Esophagus squamous epithelium (tissue), 5 donors: Measurements from ENCODE around the gene UBR4. TPM values are rescaled to one million over a fixed set of nuclear protein-coding genes. Genes with fewer than 3 reads are reported as not detected.

Experiments
- DNase-seq: peaks from one replicate; lab custom pipeline; 2025; lab: John Stamatoyannopoulos, UW
- H3K27ac ChIP-seq, 4 donors: fragments of 200-600 bp; sonication (generic); one replicate each; pipeline ENCODE4 v1.5.1; 2016 to 2019; ENCODE audit warnings: mild to moderate bottlenecking in 1 of 4
- H3K27me3 ChIP-seq, 4 donors: fragments of 200-600 bp; sonication (generic); 1 replicate in 3 of 4; 2 replicates in 1 of 4; pipeline versions ENCODE4 v1.5.1 to v1.6.0; 2017 to 2021; ENCODE audit warnings: antibody characterized with exemption in 1 of 4
- H3K36me3 ChIP-seq, 3 donors: fragments of 200-600 bp; sonication (generic); one replicate each; pipeline ENCODE4 v1.5.1; 2016 to 2019
- H3K4me1 ChIP-seq, 3 donors: fragments of 200-600 bp; sonication (generic); one replicate each; pipeline ENCODE4 v1.5.1; 2017 to 2019
- H3K4me3 ChIP-seq, 4 donors: fragments of 200-600 bp; sonication (generic); 1 replicate in 3 of 4; 2 replicates in 1 of 4; pipeline ENCODE4 v1.5.1; 2016 to 2019; ENCODE audit warnings: mild to moderate bottlenecking in 2 of 4, moderate library complexity in 1 of 4
- H3K9me3 ChIP-seq, 3 donors: fragments of 200-600 bp; sonication (generic); one replicate each; pipeline ENCODE4 v1.5.1; 2016 to 2019
- POLR2A ChIP-seq, 4 donors: fragments of 450-650 bp; IDR thresholded peaks; one replicate each; pipeline ENCODE4 v1.6.1; 2017; ENCODE audit warnings: antibody characterized with exemption in 4 of 4, mild to moderate bottlenecking in 4 of 4, moderate library complexity in 3 of 4
- WGBS, 2 donors: methylation state at CpG; one replicate each; pipeline ENCODE4 v1.1.5; 2018; 5-methylcytosine and 5-hydroxymethylcytosine counted together
- intact Hi-C: fragments of 100-400 bp; cut with DNase I; formaldehyde crosslinking; loops from one replicate; pipeline ENCODE4 v1.15.0; 2022
- total RNA-seq, 4 donors: library from RNA; depleted of rRNA; stranded (reverse); fragments of >200 nt; gene quantifications; one replicate each; pipeline ENCODE4 v1.1.0, GENCODE V29; 2016
- TF ChIP-seq, protein P1 (sequence below), 6 experiments: fragments of 450-650 bp in 4 of 6; fragments of 200-600 bp in 2 of 6; sonication (generic) in 2 of 6; IDR thresholded peaks; one replicate each; pipeline ENCODE4 v1.5.1; 2016 to 2019; ENCODE audit warnings: antibody characterized with exemption in 6 of 6, mild to moderate bottlenecking in 4 of 6, moderate library complexity in 4 of 6
- donor health status: DM: yes; HTN: yes; CAD: no.

Gene UBR4
- total RNA-seq, 4 donors from 2014 or later: 52.4 to 121 (median 88.3) TPM

DNA sequence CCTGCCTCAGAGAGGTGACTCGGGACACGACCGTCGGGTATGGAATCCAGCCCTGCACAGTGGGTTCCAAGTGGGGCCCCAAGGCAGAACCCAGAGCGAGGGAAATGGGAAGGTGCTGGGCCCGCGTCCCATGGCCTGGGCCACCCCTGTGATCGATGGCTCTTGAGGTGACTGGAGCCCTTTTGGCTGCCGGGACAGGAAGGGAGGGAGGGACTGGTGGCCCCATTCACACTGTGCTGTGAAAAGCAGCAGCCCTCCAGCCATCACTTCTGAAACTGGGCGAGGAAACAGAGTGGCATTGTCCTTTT, 143.2 kb downstream of the UBR4 start:
- H3K4me1 ChIP-seq: peaks cover 21 to 85% (median 26%) of the 10 kb centered on the region in 3 donors
- no peak for DNase-seq

DNA sequence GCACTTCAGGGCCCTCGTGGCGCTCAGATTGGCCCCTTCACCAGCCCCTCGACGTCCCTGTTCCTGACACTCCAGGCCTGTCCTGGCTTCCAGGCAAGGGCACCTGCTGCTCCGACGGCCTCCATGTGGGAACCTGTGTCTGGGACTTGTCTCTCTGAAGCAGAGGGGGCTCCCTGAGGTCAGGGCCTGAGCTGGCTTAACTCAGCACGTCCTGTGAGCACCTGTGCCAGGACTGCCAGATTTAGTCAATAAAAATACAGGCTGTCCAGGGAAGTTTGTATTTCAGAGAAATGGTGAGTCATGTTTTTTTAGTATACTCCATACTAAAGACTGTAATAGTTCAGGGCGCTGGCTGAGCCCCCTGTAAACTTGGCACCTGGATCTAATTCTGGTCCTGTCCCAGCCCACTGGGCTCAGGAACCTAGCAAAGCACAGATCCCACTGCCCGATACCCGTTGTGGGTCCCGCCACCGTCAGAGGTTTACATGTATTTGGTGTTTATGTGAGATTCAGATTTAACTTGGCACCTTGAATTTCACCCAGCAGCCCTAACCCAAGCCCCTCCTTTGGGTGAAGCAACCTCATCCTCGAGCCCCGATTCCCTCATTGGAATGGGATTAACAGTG, 143.7 kb downstream of the UBR4 start:
- TF ChIP-seq, protein P1, sequence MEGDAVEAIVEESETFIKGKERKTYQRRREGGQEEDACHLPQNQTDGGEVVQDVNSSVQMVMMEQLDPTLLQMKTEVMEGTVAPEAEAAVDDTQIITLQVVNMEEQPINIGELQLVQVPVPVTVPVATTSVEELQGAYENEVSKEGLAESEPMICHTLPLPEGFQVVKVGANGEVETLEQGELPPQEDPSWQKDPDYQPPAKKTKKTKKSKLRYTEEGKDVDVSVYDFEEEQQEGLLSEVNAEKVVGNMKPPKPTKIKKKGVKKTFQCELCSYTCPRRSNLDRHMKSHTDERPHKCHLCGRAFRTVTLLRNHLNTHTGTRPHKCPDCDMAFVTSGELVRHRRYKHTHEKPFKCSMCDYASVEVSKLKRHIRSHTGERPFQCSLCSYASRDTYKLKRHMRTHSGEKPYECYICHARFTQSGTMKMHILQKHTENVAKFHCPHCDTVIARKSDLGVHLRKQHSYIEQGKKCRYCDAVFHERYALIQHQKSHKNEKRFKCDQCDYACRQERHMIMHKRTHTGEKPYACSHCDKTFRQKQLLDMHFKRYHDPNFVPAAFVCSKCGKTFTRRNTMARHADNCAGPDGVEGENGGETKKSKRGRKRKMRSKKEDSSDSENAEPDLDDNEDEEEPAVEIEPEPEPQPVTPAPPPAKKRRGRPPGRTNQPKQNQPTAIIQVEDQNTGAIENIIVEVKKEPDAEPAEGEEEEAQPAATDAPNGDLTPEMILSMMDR (IDR thresholded peaks at IDR 0.05): no peak
- no peak for TF ChIP-seq POLR2A (IDR thresholded peaks at IDR 0.05)
- Histone ChIP-seq H3K9me3 (no peaks in the 10 kb centered on the region), H3K4me3 (no peak overlapping the region), H3K4me1 (peaks cover 23 to 87% (median 24%) of the 10 kb centered on the region in 3 donors), H3K27ac (peak overlapping the region; percentile 52 to 73 (median 54)), H3K36me3 (no peaks in the 10 kb centered on the region), H3K27me3 (no peaks in the 10 kb centered on the region)
- no peak for DNase-seq
- 33 to 43% methylated on average over 2 to 10 of the region's 14 CpGs for WGBS, 2 donors
- intact Hi-C loops: no loop called here

More for the DNA sequence above, 143.2 kb downstream of the UBR4 start:
- H3K36me3 ChIP-seq: no peaks in the 10 kb centered on the region
- no peak overlapping the region for H3K4me3 ChIP-seq
- no peaks in the 10 kb centered on the region for H3K9me3 ChIP-seq
- H3K27ac ChIP-seq: peak overlapping the region; percentile 3 to 73 (median 54)
- TF ChIP-seq, protein P1 (IDR thresholded peaks at IDR 0.05): no peak
- TF ChIP-seq POLR2A (IDR thresholded peaks at IDR 0.05): no peak
- WGBS, 2 donors: 20 to 40% methylated on average over 1 to 7 of the region's 10 CpGs
- no peaks in the 10 kb centered on the region for H3K27me3 ChIP-seq
- intact Hi-C loops: no loop called here

DNA sequence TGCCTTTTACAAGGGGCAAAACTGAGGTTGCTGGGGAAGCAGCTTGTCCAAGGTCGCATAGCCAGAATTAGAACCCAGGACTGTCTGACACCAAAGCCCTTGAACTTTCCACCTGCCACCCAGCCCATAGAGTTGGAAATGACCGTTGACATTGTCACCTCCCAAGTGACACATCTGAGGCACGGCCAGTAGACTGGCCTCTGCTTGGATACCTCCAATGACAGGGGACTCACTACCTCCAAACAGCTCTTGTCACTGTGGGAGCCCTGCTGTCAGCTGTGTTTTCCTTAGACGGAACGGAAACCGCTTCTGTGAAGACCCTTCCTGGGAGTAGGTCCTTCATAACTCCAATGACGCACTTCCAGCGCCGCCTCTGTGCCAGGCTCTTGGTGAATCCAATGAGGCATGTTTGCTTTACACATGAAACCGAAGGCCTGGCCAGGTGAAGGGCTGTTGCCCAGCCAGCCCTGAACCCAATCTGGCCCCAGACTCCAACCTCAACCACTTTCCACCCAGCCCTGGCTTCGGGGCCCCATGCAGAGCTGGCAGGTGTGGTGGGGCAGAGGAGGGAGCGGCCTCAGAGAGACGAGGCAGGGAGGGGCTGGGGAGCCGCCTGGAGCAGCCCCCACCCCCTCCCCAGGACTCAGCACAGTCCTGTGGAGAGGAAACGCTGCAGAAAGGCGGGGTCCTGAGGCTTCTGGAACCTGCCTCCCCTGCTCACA, 144.4 kb downstream of the UBR4 start:
- no peak for DNase-seq
- 60 to 73% methylated on average over 1 to 3 of the region's 16 CpGs for WGBS, 2 donors

GRCh38 chr1:19064906-19065450, 145.1 kb downstream of the UBR4 start:
- TF ChIP-seq POLR2A (IDR thresholded peaks at IDR 0.05): no peak
- TF ChIP-seq, protein P1 (IDR thresholded peaks at IDR 0.05): no peak
- 83% methylated on average over 10 of the region's 16 CpGs; no CpG with 5 or more reads in 1 of the 2 donors for WGBS, 2 donors
- no peaks in the 10 kb centered on the region for H3K9me3 ChIP-seq
- DNase-seq: no peak
- H3K36me3 ChIP-seq: no peaks in the 10 kb centered on the region
- intact Hi-C loops: no loop called here
- peaks cover 23 to 73% (median 24%) of the 10 kb centered on the region in 3 donors for H3K4me1 ChIP-seq
- H3K27me3 ChIP-seq: no peaks in the 10 kb centered on the region
- no peak overlapping the region for H3K27ac ChIP-seq
- H3K4me3 ChIP-seq: no peak overlapping the region

More for the DNA sequence above, 144.4 kb downstream of the UBR4 start:
- H3K27me3 ChIP-seq: no peaks in the 10 kb centered on the region
- no peak overlapping the region for H3K4me3 ChIP-seq
- intact Hi-C loops: no loop called here
- no peaks in the 10 kb centered on the region for H3K9me3 ChIP-seq
- H3K27ac ChIP-seq: peak overlapping the region; percentile 52 to 73 (median 54)
- H3K36me3 ChIP-seq: no peaks in the 10 kb centered on the region
- TF ChIP-seq, protein P1 (IDR thresholded peaks at IDR 0.05): no peak
- no peak for TF ChIP-seq POLR2A (IDR thresholded peaks at IDR 0.05)
- H3K4me1 ChIP-seq: peaks cover 23 to 80% (median 24%) of the 10 kb centered on the region in 3 donors

GRCh38 chr1:19063122-19063521, 146.9 kb downstream of the UBR4 start:
- H3K27ac ChIP-seq: no peak overlapping the region
- H3K36me3 ChIP-seq: no peaks in the 10 kb centered on the region
- peaks cover 23 to 56% (median 24%) of the 10 kb centered on the region in 3 donors for H3K4me1 ChIP-seq
- H3K27me3 ChIP-seq: peaks cover 0 to 17% (median 0%) of the 10 kb centered on the region in 4 donors
- WGBS, 2 donors: 100% methylated on average over 1 to 4 of the region's 12 CpGs
- no peaks in the 10 kb centered on the region for H3K9me3 ChIP-seq
- TF ChIP-seq, protein P1 (IDR thresholded peaks at IDR 0.05): no peak
- no peak for TF ChIP-seq POLR2A (IDR thresholded peaks at IDR 0.05)
- H3K4me3 ChIP-seq: no peak overlapping the region
- no peak for DNase-seq
- intact Hi-C loops: no loop called here
